ENCODE measurements around the gene NCCRP1. TPM values are rescaled to one million over a fixed set of nuclear protein-coding genes. Genes with fewer than 3 reads are reported as not detected.

The NCCRP1 gene
- polyA plus RNA-seq, 1 of the 3 experiments (the other 2 are of a cell fraction), result not detected

DNA sequence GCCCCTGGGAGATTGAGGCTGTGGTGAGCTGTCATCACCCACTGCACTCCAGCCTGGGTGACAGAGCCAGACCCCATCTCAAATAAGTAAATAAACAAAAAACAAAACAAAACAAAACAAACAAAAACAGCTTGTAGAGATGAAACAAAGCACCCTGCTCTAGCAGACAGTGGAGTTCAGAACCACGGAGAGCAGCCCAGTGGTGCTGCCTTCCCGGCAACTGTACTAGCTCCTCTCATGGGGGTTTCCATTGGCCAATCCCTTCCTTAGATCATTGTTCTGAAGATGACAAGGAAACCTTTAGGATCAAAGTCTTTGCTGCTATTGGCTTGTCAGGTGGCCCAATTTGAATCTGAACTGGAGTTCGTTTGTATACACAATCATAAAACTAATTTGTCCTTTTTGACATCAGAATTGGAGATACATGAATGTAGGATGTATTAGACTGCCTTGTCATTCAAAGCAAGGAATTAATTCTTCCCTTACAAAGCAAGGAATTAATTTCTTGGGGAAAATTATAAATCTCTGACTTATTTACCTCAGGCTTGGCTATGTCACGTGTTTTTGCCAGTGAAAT lies 27.0 kb downstream of the NCCRP1 start:
- H3K4me1 ChIP-seq (ENCODE audit: control insufficient read depth in 1 of 2, insufficient read depth in 2 of 2, low read depth in 1 of 2, low read length in 1 of 2), result no peaks in the 10 kb centered on the region
- H3K27me3 ChIP-seq (ENCODE audit: insufficient read depth), result no peaks in the 10 kb centered on the region; the same call in 1 of the 2 replicates
- H3K9me2 ChIP-seq, result no peaks in the 10 kb centered on the region
- H4K20me1 ChIP-seq (ENCODE audit: insufficient read depth), result no peaks in the 10 kb centered on the region
- 29% methylated on average over 4 of the region's 4 CpGs for WGBS (ENCODE audit: low lambda C conversion rate)
- ChIA-PET POLR2A (no interaction called here), CTCF (no interaction called here)
- H3K4me3 ChIP-seq (ENCODE audit: low read depth in 2 of 2, low read length in 1 of 2), result no peak overlapping the region
- no peaks in the 10 kb centered on the region for H3K79me2 ChIP-seq (ENCODE audit: insufficient read depth)
- H3K36me3 ChIP-seq (replicated peaks in 1 of 2; ENCODE audit: control insufficient read depth in 1 of 2, insufficient read depth in 2 of 2, low read length in 1 of 2), result no peaks in the 10 kb centered on the region
- no peak overlapping the region for H3K4me2 ChIP-seq
- H3F3A ChIP-seq (replicated peaks; ENCODE audit: insufficient read depth), result no peaks in the 10 kb centered on the region
- H2AFZ ChIP-seq (ENCODE audit: low read depth), result no peak overlapping the region
- no peak overlapping the region for H3K9ac ChIP-seq
- no peak for DNase-seq
- no peak for TF ChIP-seq FOSL2 (IDR thresholded peaks at IDR 0.05; ENCODE audit: borderline replicate concordance, low read depth)
- TF ChIP-seq RFX5 (IDR thresholded peaks at IDR 0.05; ENCODE audit: low read length), result peak; percentile 65; the same call in 1 of the 2 replicates
- TF ChIP-seq, protein P1, sequence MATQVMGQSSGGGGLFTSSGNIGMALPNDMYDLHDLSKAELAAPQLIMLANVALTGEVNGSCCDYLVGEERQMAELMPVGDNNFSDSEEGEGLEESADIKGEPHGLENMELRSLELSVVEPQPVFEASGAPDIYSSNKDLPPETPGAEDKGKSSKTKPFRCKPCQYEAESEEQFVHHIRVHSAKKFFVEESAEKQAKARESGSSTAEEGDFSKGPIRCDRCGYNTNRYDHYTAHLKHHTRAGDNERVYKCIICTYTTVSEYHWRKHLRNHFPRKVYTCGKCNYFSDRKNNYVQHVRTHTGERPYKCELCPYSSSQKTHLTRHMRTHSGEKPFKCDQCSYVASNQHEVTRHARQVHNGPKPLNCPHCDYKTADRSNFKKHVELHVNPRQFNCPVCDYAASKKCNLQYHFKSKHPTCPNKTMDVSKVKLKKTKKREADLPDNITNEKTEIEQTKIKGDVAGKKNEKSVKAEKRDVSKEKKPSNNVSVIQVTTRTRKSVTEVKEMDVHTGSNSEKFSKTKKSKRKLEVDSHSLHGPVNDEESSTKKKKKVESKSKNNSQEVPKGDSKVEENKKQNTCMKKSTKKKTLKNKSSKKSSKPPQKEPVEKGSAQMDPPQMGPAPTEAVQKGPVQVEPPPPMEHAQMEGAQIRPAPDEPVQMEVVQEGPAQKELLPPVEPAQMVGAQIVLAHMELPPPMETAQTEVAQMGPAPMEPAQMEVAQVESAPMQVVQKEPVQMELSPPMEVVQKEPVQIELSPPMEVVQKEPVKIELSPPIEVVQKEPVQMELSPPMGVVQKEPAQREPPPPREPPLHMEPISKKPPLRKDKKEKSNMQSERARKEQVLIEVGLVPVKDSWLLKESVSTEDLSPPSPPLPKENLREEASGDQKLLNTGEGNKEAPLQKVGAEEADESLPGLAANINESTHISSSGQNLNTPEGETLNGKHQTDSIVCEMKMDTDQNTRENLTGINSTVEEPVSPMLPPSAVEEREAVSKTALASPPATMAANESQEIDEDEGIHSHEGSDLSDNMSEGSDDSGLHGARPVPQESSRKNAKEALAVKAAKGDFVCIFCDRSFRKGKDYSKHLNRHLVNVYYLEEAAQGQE (IDR thresholded peaks at IDR 0.05; ENCODE audit: low read depth, low read length), result peak; percentile 98
- TF ChIP-seq, protein P2, sequence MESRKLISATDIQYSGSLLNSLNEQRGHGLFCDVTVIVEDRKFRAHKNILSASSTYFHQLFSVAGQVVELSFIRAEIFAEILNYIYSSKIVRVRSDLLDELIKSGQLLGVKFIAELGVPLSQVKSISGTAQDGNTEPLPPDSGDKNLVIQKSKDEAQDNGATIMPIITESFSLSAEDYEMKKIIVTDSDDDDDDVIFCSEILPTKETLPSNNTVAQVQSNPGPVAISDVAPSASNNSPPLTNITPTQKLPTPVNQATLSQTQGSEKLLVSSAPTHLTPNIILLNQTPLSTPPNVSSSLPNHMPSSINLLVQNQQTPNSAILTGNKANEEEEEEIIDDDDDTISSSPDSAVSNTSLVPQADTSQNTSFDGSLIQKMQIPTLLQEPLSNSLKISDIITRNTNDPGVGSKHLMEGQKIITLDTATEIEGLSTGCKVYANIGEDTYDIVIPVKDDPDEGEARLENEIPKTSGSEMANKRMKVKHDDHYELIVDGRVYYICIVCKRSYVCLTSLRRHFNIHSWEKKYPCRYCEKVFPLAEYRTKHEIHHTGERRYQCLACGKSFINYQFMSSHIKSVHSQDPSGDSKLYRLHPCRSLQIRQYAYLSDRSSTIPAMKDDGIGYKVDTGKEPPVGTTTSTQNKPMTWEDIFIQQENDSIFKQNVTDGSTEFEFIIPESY (IDR thresholded peaks at IDR 0.05; ENCODE audit: borderline replicate concordance, low read depth), result no peak
- TF ChIP-seq, protein P3, sequence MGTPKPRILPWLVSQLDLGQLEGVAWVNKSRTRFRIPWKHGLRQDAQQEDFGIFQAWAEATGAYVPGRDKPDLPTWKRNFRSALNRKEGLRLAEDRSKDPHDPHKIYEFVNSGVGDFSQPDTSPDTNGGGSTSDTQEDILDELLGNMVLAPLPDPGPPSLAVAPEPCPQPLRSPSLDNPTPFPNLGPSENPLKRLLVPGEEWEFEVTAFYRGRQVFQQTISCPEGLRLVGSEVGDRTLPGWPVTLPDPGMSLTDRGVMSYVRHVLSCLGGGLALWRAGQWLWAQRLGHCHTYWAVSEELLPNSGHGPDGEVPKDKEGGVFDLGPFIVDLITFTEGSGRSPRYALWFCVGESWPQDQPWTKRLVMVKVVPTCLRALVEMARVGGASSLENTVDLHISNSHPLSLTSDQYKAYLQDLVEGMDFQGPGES (IDR thresholded peaks at IDR 0.05; ENCODE audit: low read depth, low read length), result no peak
- no peak overlapping the region for H3K27ac ChIP-seq (ENCODE audit: low read depth in 2 of 2, low read length in 1 of 2)
- no peaks in the 10 kb centered on the region for H3K9me3 ChIP-seq

DNA sequence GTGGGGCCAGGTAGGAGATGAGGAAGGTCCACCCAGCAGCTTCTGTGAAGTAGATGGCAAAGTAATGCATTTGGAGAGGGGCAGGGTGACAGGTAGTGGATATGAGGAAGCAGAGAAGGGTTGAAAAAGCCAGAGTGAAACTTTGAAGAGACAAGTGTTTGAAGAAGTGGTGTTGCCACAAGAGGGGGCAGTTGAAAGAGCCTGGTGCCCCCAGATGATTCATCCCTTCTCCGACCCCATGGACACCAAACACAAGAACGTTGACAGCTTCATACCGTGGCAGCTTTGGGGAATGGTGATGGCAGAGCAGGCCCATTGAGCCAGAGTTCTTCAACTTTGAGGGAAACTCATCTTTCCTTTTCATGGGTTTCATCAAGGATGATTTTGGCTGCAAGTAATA lies 28.1 kb downstream of the NCCRP1 start:
- Histone ChIP-seq H3K27ac (ENCODE audit: low read depth in 2 of 2, low read length in 1 of 2) (no peak overlapping the region), H3K9ac (no peak overlapping the region), H4K20me1 (ENCODE audit: insufficient read depth) (no peaks in the 10 kb centered on the region), H3K9me3 (no peaks in the 10 kb centered on the region), H3F3A (replicated peaks; ENCODE audit: insufficient read depth) (no peaks in the 10 kb centered on the region), H3K27me3 (ENCODE audit: insufficient read depth) (no peaks in the 10 kb centered on the region), H2AFZ (ENCODE audit: low read depth) (no peak overlapping the region), H3K79me2 (ENCODE audit: insufficient read depth) (no peaks in the 10 kb centered on the region), H3K4me2 (no peak overlapping the region), H3K4me1 (ENCODE audit: control insufficient read depth in 1 of 2, insufficient read depth in 2 of 2, low read depth in 1 of 2, low read length in 1 of 2) (no peaks in the 10 kb centered on the region), H3K36me3 (replicated peaks in 1 of 2; ENCODE audit: control insufficient read depth in 1 of 2, insufficient read depth in 2 of 2, low read length in 1 of 2) (no peaks in the 10 kb centered on the region), H3K4me3 (ENCODE audit: low read depth in 2 of 2, low read length in 1 of 2) (no peak overlapping the region), H3K9me2 (no peaks in the 10 kb centered on the region)
- WGBS (ENCODE audit: low lambda C conversion rate), result 34% methylated on average over 3 of the region's 3 CpGs
- ChIA-PET POLR2A (no interaction called here), CTCF (no interaction called here)
- DNase-seq, result no peak
- TF ChIP-seq, protein P4, sequence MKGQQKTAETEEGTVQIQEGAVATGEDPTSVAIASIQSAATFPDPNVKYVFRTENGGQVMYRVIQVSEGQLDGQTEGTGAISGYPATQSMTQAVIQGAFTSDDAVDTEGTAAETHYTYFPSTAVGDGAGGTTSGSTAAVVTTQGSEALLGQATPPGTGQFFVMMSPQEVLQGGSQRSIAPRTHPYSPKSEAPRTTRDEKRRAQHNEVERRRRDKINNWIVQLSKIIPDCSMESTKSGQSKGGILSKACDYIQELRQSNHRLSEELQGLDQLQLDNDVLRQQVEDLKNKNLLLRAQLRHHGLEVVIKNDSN (IDR thresholded peaks at IDR 0.05; ENCODE audit: borderline replicate concordance, low read depth), result no peak
- no peak for TF ChIP-seq EZH2phosphoT487 (IDR thresholded peaks at IDR 0.05; ENCODE audit: borderline replicate concordance, low read depth)
- TF ChIP-seq, protein P3 (IDR thresholded peaks at IDR 0.05; ENCODE audit: low read depth, low read length), result no peak
- no peak for TF ChIP-seq EP300 (IDR thresholded peaks at IDR 0.05; ENCODE audit: borderline replicate concordance in 1 of 2, low read depth in 1 of 2, low read length in 1 of 2)
- TF ChIP-seq TCF12 (IDR thresholded peaks at IDR 0.05), result no peak
- TF ChIP-seq JUND (IDR thresholded peaks at IDR 0.05), result no peak
- TF ChIP-seq SMC3 (IDR thresholded peaks at IDR 0.05; ENCODE audit: low read depth, low read length), result no peak
- TF ChIP-seq RAD21 (IDR thresholded peaks at IDR 0.05; ENCODE audit: low read length), result no peak
- TF ChIP-seq, protein P5, sequence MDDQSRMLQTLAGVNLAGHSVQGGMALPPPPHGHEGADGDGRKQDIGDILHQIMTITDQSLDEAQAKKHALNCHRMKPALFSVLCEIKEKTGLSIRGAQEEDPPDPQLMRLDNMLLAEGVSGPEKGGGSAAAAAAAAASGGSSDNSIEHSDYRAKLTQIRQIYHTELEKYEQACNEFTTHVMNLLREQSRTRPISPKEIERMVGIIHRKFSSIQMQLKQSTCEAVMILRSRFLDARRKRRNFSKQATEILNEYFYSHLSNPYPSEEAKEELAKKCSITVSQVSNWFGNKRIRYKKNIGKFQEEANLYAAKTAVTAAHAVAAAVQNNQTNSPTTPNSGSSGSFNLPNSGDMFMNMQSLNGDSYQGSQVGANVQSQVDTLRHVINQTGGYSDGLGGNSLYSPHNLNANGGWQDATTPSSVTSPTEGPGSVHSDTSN (IDR thresholded peaks at IDR 0.05), result no peak
- TF ChIP-seq NFIC (IDR thresholded peaks at IDR 0.05; ENCODE audit: borderline replicate concordance), result no peak
- no peak for TF ChIP-seq POLR2AphosphoS5 (IDR thresholded peaks at IDR 0.05; ENCODE audit: low read depth, low read length)
